HG03103 (cell line): ENCODE results near the gene MGAT5.
A peak's percentile ranks its signal among the peaks of the same experiment; 100 is the strongest.
"Not testable (repeated sequence)": the region's sequence is repeated elsewhere in the genome, so short reads cannot be mapped to it uniquely, and the experiment has no call there.

Source experiments
- ATAC-seq: cut with Tn5 transposase; IDR thresholded peaks from one replicate; pipeline ENCODE4 v1.9.1; 2021; ENCODE audit warnings: low read depth; ENCODE audit not compliant: unreplicated experiment

The MGAT5 gene

DNA sequence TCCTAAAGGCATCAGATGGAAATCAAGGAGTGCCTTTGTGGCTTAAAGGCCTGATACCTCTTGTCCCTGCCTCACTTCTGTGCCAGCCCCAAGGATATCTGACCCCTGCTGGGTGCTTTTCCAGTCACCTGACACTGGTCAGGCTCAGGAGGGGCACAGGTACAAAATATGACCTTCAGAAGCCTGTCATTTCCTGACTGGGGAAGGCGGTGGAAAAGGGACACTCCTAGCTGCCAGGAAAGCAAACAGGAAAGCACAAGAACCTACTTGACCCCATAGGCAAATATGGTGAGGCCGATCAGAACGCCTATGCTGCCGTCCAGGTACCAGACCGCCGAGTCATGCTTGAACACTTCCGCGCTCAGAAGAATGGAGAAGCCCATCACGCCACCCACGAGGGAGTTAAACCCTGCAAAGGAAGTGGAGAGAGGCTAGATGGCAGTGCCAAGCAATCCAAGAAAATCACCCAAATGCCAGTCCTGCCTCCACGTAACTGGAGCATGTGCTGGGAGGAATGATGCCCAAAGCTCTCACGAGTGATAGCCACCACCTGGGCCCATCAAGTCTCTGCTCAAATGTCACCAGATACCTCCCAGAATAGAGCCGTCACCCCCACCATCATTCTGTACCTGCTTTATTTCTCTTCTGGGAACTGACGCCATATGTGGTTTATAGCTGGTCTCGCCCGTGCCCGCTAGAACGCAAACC, 204.0 kb downstream of the MGAT5 start:
- ATAC-seq = no peak

DNA sequence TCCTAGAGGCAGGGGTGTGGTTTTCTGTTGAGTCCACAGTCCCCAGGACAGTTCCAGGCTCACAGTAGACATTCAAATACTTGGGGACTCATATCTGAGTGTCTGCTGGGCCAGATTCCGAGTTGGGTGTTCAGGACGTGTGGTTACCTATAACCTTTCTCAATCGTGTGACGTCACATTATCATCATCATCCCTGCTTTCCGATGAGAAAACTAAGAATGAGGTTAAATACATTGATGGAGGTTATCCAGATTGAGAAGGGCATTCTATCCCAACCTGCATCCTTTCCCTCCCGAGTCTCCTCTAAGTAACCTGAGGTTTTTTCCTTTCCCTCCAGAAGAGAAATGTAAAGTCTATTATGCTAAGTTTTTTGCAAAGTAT, 204.6 kb downstream of the MGAT5 start:
- ATAC-seq = no peak

DNA sequence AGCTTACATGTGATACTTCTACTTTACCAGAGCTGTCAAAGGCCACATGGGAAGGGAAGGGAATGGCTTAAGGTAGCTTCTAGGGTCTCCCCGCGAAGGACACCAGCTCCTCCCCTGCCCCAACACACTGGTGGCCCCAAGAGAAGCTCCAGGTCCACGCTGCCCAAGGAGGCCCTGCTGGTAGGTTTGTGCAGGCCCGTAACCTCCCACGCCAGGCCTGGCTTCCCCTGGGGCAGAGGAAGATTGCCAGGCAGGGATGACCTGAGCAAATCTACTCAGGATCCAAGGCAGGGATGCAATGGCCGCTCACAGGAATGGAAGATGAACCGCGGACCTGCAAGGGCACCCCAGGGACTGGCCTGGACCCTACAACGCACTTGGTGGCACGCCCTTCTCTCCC, 205.1 kb downstream of the MGAT5 start:
- ATAC-seq = no peak

DNA sequence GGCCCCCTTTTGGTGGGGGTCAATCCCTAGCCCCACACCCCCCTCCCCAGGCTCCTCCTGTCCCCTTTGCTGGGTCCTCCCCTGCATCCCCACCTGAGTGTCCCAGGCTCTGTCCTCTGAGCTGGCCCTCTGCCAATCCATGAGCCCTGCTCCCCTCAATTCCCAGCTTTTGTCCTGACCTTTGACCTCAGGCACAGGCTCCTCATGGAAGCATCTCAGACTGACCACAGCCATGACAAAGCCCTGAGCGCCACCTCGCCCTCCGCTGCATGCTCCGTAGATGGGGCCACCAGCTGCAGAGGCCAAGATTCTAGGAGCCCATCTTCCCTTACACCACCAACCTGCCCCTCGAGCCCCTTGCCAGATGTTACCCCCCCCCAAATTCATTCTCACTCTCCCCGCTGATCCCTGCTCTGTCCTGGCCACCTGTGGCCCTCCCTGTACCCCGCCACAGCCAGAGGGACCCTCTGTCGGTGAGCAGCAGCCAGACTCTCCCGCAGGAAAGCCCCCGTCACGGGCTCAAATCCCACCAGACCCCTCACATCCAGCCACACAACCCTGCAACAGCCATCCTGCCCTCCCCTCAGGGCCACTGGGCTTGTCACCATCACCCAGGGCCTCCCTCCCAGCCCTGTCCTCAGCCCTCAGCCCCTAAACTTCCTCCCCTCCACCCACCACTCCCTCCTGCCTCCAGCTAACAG, 206.0 kb downstream of the MGAT5 start:
- ATAC-seq = no peak

DNA sequence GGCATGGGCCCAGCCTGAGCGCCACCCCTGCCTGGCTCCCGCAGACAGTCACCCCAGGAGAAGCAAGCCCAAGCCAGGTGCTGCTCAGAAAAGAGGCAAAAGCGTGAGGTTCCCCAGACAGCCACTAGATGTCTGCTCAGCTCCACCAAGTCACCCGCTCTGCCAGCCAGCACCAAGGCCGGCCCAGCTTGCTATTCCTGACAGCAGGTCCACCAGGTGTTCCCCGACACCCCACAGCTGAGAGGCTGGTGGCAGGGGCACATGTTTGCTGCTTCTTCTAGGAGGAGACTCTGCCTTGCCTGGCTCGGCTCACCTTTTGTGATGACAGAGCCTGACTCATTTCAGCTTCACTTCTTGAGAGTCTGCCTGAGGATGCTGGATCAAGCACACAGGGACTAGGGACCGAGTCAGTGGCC, 206.7 kb downstream of the MGAT5 start:
- peak; percentile 84 for ATAC-seq

DNA sequence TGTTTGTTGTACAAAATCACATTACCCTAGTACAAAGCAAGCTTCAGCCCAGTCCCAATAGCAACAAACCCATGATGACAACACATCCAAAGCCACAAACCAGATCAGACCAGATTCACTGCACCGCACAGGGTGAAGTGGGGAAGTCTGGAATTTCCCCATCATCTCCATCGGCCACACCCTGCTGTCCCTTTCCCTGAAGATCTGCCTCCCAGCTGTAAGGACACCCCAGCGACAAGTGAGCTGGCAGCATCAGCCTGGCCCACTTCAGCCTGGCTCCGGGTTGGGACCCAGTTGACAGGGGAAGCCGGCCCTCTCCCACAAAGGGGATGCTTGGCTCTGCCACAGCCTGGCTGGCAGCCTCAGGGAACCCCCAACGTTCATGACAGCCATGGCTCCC, 207.6 kb downstream of the MGAT5 start:
- no peak for ATAC-seq

DNA sequence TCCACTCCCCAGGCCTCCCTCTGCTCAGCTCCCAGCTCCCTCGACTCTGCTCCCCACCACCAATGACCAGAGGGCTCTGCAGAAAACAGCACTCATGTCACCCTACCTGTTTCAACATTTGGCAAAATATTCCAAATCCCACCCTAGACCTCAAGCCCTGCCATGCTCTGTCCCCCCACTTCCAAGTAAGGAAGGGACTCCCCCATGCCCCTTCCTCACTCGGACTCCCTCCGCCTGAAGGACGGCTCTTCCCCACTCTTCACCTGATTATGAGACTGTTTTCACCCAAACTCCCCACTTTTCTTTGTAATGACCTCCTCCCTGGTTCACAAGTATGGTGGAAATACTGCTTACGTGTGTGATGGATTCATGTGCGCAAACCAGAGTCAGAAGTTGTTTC, 208.4 kb downstream of the MGAT5 start:
- no peak for ATAC-seq

DNA sequence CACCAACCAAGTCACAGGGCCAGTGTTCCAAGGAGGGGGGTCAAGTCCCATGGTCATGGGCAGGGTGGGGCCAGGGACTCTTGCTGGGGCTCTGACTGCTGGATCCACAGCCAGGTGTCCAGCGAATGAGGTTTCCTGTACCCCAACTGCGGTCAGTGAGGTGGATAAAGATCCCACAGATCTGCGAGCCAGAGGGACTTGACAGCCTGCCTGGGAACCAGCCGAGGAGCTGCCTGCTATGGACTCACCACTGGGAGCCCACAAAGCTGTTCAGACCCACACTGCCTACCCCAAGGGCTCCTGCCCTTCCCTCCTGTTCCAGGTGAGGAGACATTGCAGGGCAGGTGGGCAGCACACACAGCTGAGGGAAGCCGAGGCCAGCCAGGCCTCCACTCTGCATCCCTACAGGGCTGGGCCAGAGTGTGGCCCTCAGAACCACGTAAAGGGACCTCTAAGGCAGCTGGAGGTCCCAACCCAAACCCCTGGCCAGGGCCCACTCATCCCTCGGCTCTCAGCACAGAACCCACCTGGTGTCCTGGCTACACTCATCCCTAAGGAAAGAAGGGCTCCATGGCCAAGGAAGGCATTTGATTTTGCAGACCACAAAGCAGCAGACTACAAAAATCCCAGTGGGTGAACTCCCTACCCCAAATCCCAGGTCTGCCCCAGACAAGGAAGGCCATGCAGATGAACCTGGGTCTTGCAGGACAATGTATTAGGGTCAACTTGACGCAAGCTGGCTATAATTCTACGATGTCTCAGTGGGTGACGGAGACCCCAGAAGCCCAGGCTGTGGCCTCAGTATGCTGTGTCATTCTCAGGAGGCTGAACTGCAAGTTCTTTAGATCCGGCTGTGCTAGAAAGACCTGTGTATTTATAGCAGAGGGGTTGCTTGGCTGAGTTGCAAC, 209.2 kb downstream of the MGAT5 start:
- ATAC-seq = no peak

DNA sequence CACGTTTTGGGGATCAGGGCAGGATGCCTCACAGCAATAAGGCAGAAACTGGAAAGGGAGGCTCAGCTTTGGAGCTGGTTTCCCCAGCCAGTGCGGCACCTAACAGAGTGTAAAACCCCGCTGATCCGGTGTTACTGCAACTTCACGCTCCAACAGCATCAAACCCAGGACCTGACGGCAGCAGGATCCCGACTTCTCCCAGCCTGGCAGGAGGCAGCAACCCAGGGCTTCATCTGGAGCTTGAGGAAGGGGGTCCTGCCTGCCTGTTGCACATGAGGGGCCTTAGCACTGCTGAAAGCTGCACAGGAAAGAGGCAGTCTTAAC, 209.8 kb downstream of the MGAT5 start:
- no peak for ATAC-seq

DNA sequence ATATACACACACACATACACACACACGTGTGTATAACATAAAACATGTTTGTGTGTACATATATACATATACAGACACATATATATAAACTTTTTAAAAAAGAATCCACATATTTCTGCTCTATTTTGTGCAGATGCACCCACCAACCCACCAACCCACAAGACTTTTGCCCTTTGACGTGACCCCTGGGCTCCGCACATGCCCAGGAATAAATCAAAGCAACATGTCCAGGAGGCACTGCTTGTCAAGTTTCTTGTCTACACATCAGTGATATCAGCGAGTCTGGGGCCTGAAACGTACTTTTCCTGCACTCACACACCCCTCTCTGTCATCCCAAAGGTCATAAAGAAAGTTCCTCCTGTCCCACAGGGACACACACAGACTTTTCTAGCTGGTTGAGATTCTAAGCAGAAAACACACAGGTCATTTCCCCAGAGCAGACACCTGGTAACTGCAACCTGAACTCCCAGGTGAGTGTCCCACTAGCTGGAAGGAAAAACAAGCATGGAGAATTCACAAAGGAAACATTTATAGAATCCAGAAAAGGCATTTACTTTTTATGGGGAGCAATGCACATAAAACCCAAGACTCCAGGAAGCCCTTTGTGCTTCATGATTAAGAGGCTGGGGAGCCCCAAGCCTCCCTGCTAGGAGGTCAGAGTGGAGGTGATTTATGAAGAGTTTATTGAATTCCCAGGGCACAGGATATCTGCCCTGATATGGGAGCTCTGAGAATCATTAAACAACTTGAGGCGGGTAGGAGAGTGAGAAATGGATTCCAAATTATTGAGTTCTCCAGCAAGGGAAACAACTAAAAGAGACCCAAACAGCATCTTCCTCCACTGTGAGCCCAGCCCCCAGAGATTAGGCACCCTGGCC, 211.6 kb downstream of the MGAT5 start:
- ATAC-seq = no peak

DNA sequence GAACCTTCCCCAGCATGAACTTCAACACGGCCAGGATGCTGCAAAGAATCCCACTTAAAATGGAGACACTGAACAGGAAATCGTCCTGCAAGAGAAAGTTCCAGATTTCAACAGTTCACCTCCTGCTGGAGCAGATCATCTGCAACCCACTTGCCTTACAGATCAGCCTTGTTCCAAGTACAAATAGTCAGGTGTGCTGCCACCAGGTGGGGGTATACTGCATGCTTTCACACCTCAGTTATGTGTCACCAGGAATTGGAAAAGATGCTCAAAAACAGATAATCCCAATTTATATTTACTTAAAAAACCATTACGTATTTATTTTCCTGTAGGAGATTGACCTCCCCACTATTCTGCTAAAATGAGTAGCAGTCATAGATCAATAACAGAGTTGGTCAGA, 212.3 kb downstream of the MGAT5 start:
- ATAC-seq = no peak

DNA sequence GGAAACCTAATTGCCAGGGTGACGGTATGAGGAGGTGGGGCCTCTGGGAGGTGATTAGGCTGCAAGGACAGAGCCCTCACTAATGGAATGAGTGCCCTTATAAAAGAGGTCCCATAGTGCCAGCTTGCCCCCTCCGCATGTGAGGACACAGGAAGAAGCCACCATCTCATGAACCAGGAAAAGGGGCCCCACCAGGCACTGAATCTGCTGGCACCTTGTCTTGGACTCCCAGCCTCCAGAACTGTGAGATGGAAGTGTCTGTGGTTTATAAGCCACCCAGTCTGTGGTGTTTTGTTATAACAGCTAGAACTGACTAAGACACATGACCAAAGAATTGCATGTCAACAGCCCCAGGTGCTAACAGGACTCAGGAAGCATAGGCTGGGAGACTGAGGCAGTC, 214.3 kb downstream of the MGAT5 start:
- ATAC-seq = no peak

DNA sequence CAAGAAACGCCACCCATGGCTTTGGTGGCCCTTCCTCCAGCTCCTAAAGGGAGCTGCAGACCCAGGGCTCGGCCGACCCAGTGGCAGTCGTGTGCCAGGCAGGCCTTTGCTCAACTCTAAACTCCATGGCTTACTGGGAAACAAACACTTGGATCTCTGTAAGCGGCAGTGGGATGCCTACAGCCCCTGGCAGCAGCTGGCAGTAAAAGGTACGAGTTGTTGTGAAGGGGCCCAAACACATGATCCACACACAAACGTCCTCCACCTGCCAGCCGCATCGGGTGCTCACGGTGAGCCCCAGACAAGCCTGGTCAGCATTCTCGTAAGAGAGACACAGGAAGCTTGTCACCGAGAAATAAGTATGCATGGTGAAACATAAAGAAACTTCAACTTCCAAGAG, 214.9 kb downstream of the MGAT5 start:
- ATAC-seq = no peak

DNA sequence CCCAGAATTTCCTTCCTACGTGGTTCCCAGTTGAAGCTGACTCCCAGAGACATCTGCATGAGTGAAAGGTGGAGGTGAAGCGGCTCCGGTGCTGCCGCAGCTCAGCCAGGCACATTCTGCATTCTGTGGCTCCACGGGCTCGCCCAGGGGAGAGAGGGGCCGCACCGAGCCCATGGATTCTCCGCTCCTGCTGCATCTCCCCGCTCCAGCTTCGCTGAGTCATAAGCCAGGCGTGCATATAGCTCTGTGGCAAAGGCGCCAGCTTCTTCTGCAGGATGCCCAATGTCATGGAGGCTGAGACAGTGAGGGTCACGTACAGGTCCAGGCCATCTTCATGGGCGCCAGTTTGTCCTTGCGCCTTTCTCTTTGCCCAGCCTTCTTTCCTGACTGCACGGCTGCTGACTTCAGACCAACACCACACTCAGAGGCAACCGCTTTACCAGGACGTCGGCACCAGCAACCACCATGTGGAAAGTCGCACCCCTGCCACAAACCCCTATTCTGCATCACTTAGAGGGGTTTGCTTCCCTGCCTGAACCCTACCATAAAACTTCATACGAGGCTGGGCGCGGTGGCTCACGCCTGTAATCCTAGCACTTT, 215.7 kb downstream of the MGAT5 start:
- no peak for ATAC-seq

DNA sequence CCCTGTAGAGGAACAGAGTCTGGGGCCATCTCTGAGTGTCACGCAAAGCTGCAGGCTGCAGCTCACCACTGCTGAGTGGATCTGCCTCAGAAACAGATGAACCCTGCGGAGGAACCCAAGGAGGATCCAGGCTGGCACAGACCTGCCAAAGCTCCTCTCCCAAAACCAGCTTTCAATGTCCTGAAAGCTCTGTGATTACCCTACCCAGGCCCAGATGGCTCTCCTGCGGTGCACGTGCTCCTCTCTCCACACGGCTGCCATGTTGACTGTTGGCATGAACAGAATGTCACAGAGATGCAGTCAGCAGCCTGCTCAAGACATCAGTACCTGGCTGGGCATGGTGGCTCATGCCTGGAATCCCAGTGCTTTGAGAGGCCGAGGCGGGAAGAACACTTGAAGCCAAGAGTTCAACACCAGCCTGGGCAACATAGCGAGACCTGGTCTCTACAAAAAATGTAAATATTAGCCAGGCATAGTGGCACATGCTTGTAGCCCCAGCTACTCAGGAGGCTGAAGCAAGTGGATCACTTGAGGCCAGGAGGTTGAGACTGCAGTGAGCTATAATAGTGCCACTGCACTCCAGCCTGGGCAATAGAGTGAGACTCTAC, 216.8 kb downstream of the MGAT5 start:
- no peak for ATAC-seq

DNA sequence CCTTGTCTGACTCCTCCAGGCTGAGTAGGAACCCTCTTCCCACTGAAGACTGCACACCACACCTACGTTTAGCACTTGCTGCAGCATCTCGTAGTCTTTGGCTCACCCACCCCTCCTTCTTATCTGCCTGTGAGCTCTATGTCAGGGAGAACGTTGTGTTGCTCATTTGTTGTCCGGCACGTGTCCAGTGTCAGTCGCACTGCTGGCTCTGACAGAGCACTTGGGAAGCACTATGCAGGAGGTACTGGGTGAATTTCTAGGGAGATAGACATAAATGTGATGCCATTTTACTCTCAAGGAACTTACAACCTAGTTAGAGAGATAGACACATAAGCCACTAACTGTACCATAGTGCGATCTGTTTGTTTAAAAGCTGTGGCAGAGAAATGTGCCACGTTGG, 223.1 kb downstream of the MGAT5 start:
- not testable (repeated sequence) for ATAC-seq

DNA sequence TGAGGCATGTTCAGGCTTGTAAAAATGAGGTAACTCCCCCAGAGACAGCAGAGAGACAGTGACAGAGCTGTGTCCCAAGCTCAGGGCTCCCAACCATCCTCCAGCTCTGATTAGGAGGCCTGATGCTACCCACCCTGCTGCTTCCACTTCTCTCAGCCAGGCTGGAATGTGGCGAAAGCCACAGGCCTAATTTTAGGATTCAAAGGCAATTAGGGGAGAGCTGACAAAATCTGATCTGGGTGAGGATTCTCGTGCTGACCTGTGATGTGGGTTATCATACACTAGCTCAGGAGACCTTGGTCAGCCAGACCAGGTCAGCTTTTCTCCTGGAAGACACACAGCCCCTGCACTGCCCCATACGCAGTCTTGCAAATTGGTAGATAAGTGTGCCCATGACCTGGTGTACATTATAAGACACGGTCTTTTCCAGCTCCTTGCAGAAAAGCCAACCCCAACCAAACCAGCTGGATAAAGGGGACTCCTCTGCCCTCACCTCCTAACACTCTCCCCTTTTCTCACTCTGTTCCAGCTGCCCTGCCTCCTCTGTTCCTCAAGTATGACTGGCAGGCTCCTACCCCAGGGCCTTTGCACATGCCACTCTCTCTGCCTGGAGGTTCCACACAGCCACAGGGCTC, 225.9 kb downstream of the MGAT5 start:
- ATAC-seq = no peak

DNA sequence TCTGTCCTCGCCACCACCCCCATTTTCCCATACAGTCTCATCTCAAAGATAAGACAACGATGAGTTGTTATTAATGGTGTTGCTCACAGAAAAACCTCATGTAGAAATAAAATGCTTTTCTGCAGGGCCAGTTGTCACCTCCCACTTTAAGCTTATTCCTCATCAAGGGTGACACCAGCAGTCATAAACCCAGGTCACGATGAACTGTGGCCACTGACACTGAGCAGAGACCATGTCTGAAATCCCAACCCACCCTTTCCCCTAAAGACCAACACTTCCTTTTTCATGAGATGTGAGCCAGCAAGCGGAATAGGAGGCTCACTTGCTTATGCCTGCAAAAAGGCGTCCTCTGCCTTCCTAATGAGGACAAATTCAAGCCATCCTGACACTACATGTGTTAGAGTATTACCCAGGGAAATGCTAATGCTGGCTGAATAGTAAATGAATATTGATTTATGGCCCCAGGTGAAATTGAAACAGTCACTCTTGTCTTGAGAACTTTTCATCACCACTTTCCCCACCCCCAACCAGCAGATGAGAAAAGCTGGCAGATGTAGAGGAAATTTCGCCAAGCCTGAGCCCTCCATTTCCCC, 228.4 kb downstream of the MGAT5 start:
- ATAC-seq = no peak

DNA sequence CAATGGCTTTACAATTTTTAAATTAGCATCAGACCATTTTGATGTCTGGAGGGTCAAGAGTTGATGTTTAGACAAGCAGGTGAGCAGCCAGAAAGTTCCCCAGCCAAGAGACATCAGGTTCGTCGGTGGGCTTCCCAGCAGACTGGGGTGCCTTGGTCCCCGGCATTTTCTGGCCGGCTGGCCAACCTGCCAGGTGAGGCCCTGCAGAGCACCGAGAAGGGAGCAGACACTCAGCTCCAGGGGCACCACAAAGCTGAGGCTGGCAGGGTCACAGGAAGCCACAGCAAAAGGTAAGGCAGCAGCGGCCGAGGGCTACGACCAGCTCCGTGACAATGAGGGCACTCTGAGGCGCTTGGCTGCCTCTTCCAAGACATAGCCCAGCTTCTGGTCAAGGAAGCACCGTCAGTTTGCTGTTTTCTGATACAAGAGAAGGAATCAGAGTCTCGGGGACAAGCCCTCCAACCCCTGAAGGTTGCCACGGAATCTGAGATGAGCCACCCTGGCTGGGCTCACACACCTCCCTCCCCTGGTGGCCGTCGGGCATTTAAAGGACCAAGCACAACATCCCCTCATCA, 229.0 kb downstream of the MGAT5 start:
- ATAC-seq = no peak
